ENCODE results near the gene ADH4.

ADH4 gene

GRCh38 chr4:99156992-99157391 lies 12.9 kb upstream of the ADH4 start:
- no peaks in the 10 kb centered on the region for H3K9me3 ChIP-seq (ENCODE audit: low read length)
- H3K27me3 ChIP-seq (ENCODE audit: insufficient read depth, low read length) = no peaks in the 10 kb centered on the region
- no peaks in the 10 kb centered on the region for H3K79me2 ChIP-seq (ENCODE audit: insufficient read depth, low read length)
- H2AFZ ChIP-seq (ENCODE audit: low read length) = no peak overlapping the region
- no peak for TF ChIP-seq CTCF (IDR thresholded peaks at IDR 0.05; ENCODE audit: low read length)
- TF ChIP-seq EZH2 (IDR thresholded peaks at IDR 0.05; ENCODE audit: borderline replicate concordance, low read length) = no peak
- no peaks in the 10 kb centered on the region; the same call in 1 of the 2 replicates for H3K36me3 ChIP-seq (ENCODE audit: insufficient read depth, low read length)
- no peak overlapping the region for H3K4me2 ChIP-seq (ENCODE audit: low read length)
- no peaks in the 10 kb centered on the region for H4K20me1 ChIP-seq (ENCODE audit: insufficient read depth, low read length)
- no peaks in the 10 kb centered on the region for H3F3A ChIP-seq (ENCODE audit: insufficient read depth, low read length)
- H3K4me1 ChIP-seq (ENCODE audit: insufficient read depth, low read length, severe bottlenecking) = no peaks in the 10 kb centered on the region
- no peaks in the 10 kb centered on the region for H3K9me2 ChIP-seq (ENCODE audit: low read depth, low read length)
- H3K27ac ChIP-seq (ENCODE audit: low read depth, low read length, poor library complexity, severe bottlenecking) = no peak overlapping the region
- no peak overlapping the region for H3K9ac ChIP-seq (ENCODE audit: low read length)
- H3K4me3 ChIP-seq (ENCODE audit: low read depth, low read length, poor library complexity, severe bottlenecking) = no peak overlapping the region

- H2AFZ ChIP-seq (ENCODE audit: low read length) = no peak overlapping the region
- H3K4me2 ChIP-seq (ENCODE audit: low read length) = no peak overlapping the region
- H3K9me3 ChIP-seq (ENCODE audit: low read length) = no peaks in the 10 kb centered on the region
- H3K4me1 ChIP-seq (ENCODE audit: insufficient read depth, low read length, severe bottlenecking) = no peaks in the 10 kb centered on the region
- H3K9me2 ChIP-seq (ENCODE audit: low read depth, low read length) = no peaks in the 10 kb centered on the region
- no peaks in the 10 kb centered on the region for H3K27me3 ChIP-seq (ENCODE audit: insufficient read depth, low read length)
- no peaks in the 10 kb centered on the region for H3F3A ChIP-seq (ENCODE audit: insufficient read depth, low read length)
- no peak for TF ChIP-seq EZH2 (IDR thresholded peaks at IDR 0.05; ENCODE audit: borderline replicate concordance, low read length)
- TF ChIP-seq CTCF (IDR thresholded peaks at IDR 0.05; ENCODE audit: low read length) = no peak
- no peak overlapping the region for H3K4me3 ChIP-seq (ENCODE audit: low read depth, low read length, poor library complexity, severe bottlenecking)
- no peaks in the 10 kb centered on the region for H4K20me1 ChIP-seq (ENCODE audit: insufficient read depth, low read length)
- no peak overlapping the region for H3K27ac ChIP-seq (ENCODE audit: low read depth, low read length, poor library complexity, severe bottlenecking)
- H3K79me2 ChIP-seq (ENCODE audit: insufficient read depth, low read length) = no peaks in the 10 kb centered on the region
- H3K36me3 ChIP-seq (ENCODE audit: insufficient read depth, low read length) = no peaks in the 10 kb centered on the region; the same call in 1 of the 2 replicates
- no peak overlapping the region for H3K9ac ChIP-seq (ENCODE audit: low read length)
These were observed 10.7 kb upstream of the ADH4 start for GRCh38 chr4:99154658-99155342.

GRCh38 chr4:99151995-99152394 lies 7.9 kb upstream of the ADH4 start:
- Histone ChIP-seq H2AFZ (ENCODE audit: low read length) (no peak overlapping the region), H3K27ac (ENCODE audit: low read depth, low read length, poor library complexity, severe bottlenecking) (no peak overlapping the region), H4K20me1 (ENCODE audit: insufficient read depth, low read length) (no peaks in the 10 kb centered on the region), H3K9ac (ENCODE audit: low read length) (no peak overlapping the region), H3K4me3 (ENCODE audit: low read depth, low read length, poor library complexity, severe bottlenecking) (no peak overlapping the region), H3K79me2 (ENCODE audit: insufficient read depth, low read length) (no peaks in the 10 kb centered on the region), H3K27me3 (ENCODE audit: insufficient read depth, low read length) (no peaks in the 10 kb centered on the region), H3F3A (ENCODE audit: insufficient read depth, low read length) (no peaks in the 10 kb centered on the region), H3K9me2 (ENCODE audit: low read depth, low read length) (no peaks in the 10 kb centered on the region), H3K9me3 (ENCODE audit: low read length) (no peaks in the 10 kb centered on the region), H3K4me2 (ENCODE audit: low read length) (no peak overlapping the region), H3K36me3 (ENCODE audit: insufficient read depth, low read length) (no peaks in the 10 kb centered on the region; the same call in 1 of the 2 replicates), H3K4me1 (ENCODE audit: insufficient read depth, low read length, severe bottlenecking) (no peaks in the 10 kb centered on the region)
- TF ChIP-seq CTCF (IDR thresholded peaks at IDR 0.05; ENCODE audit: low read length) = no peak
- no peak for TF ChIP-seq EZH2 (IDR thresholded peaks at IDR 0.05; ENCODE audit: borderline replicate concordance, low read length)
